ENCODE data around the gene ADM. TPM values are rescaled to one million over a fixed set of nuclear protein-coding genes. Genes with fewer than 3 reads are reported as not detected.

The ADM gene
- total and polyA plus RNA-seq, 2 donors (not counting 3 experiments of a cell fraction or from before 2014, with no cell fraction given): 45.3 to 55.5 TPM

GRCh38 chr11:10308201-10308954, 3.5 kb downstream of the ADM start:
- DNase-seq (ENCODE audit: low read depth, low spot score): no peak
- POLR2A ChIA-PET: interaction anchor here (0.6 to 2.0 kb wide), 7 partner anchors 9 to 548 kb away, joined by 3 to 10 read pairs (median 5); no protein-coding TSS in a partner anchor
- H3K9me1 ChIP-seq (replicated peaks; ENCODE audit: control insufficient read depth, extremely low read depth, insufficient read depth, low read length): no peaks in the 10 kb centered on the region
- dilution Hi-C loops (cut with MboI; ENCODE audit: extremely low pct_ligation_motif_present, low sequenced_read_pairs) (no loop called here), intact Hi-C loops (cut with micrococcal nuclease) (loop anchor here (1.0 to 5.0 kb wide), 10 partner anchors 15 to 696 kb away; no protein-coding TSS in a partner anchor)
- no peaks in the 10 kb centered on the region for H3K36me3 ChIP-seq (ENCODE audit: control insufficient read depth in 2 of 2, extremely low read depth in 1 of 2, insufficient read depth in 2 of 2, low read length in 2 of 2)
- peaks cover 20% of the 10 kb centered on the region for H3K79me2 ChIP-seq (ENCODE audit: control insufficient read depth, insufficient read depth, low read length)
- TF ChIP-seq MYC (IDR thresholded peaks at IDR 0.05; ENCODE audit: low read depth, low read length) (no peak), CTCF (IDR thresholded peaks at IDR 0.05; ENCODE audit: extremely low read depth in 1 of 2, insufficient read depth in 1 of 2, low read depth in 1 of 2, low read length in 2 of 2) (no peak), EZH2 (IDR thresholded peaks at IDR 0.05; ENCODE audit: borderline replicate concordance, low read depth, low read length, severe bottlenecking) (no peak), POLR2A (IDR thresholded peaks at IDR 0.05; ENCODE audit: low read depth, low read length) (no peak), POLR2AphosphoS5 (IDR thresholded peaks at IDR 0.05; ENCODE audit: insufficient read depth, low read depth, low read length) (no peak), GATA2 (IDR thresholded peaks at IDR 0.05; ENCODE audit: insufficient read depth, insufficient read length, low read depth, low read length) (peak; percentile 85), MAX (IDR thresholded peaks at IDR 0.05; ENCODE audit: insufficient read depth, insufficient read length) (peak; percentile 18), JUN (IDR thresholded peaks at IDR 0.05; ENCODE audit: borderline replicate concordance, insufficient read depth, insufficient read length, low read depth) (no peak), FOS (IDR thresholded peaks at IDR 0.05; ENCODE audit: borderline replicate concordance, insufficient read depth, low read length) (no peak)
- H2AFZ ChIP-seq (ENCODE audit: low read depth, low read length): no peak overlapping the region
- peak overlapping the region; percentile 91 for H3K4me2 ChIP-seq (ENCODE audit: insufficient read depth, low read length)
- peak overlapping the region in 2 of 3 experiments; percentile 33 to 91 for H3K4me3 ChIP-seq (replicated peaks in 1 of 3; ENCODE audit: insufficient read depth in 1 of 3, low read depth in 1 of 3, low read length in 3 of 3)
- H3K9ac ChIP-seq (replicated peaks; ENCODE audit: extremely low read depth, insufficient read depth, low read length): peak overlapping the region; percentile 45
- H4K20me1 ChIP-seq (replicated peaks; ENCODE audit: control insufficient read depth, extremely low read depth, insufficient read depth, low read length): no peaks in the 10 kb centered on the region
- no peaks in the 10 kb centered on the region for H3K27me3 ChIP-seq (ENCODE audit: control insufficient read depth in 2 of 2, insufficient read depth in 2 of 2, low read length in 2 of 2)
- peak; percentile 98 for FAIRE-seq
- no TSS peak for BruUV-seq (replicated peaks)
- peak overlapping the region; percentile 80 for H3K27ac ChIP-seq (ENCODE audit: insufficient read depth, low read depth, low read length)
- H3K4me1 ChIP-seq (ENCODE audit: control insufficient read depth, extremely low read depth, insufficient read depth, low read length): peaks cover 40% of the 10 kb centered on the region
- H3K9me3 ChIP-seq (replicated peaks; ENCODE audit: control insufficient read depth, insufficient read depth, low read length): no peaks in the 10 kb centered on the region
- CTCF ChIA-PET: interaction anchor here (0.6 to 9.0 kb wide), 24 partner anchors 9 to 773 kb away, joined by 3 to 117 read pairs (median 6); no protein-coding TSS in a partner anchor

Data from endothelial cell of umbilical vein (primary cell).